Mucosa of descending colon (tissue), 3 donors: ENCODE results near the gene KRTAP5-8. TPM values are rescaled to one million over a fixed set of nuclear protein-coding genes. Genes with fewer than 3 reads are reported as not detected.

Experiments used
- ATAC-seq: fragments of 200-7000 bp; cut with Tn5 transposase; one replicate; pipeline ENCODE4 v1.9.1; 2020; ENCODE audit warnings: mild to moderate bottlenecking, moderate library complexity
- DNase-seq, 3 donors: peaks; one replicate each; pipeline ENCODE4 v3.0.0-alpha.2; 2020
- H3K36me3 ChIP-seq: fragments of 200-600 bp; one replicate; pipeline ENCODE4 v1.8.0; 2021; ENCODE audit warnings: low read depth, mild to moderate bottlenecking
- H3K4me1 ChIP-seq: fragments of 200-600 bp; one replicate; pipeline ENCODE4 v1.8.0; 2021; ENCODE audit warnings: low read depth, mild to moderate bottlenecking
- H3K4me3 ChIP-seq: fragments of 200-600 bp; one replicate; pipeline ENCODE4 v1.8.0; 2021; ENCODE audit warnings: mild to moderate bottlenecking
- H3K9me3 ChIP-seq: fragments of 200-600 bp; one replicate; pipeline ENCODE4 v1.8.0; 2021; ENCODE audit warnings: mild to moderate bottlenecking
- CTCF ChIP-seq: fragments of 200-600 bp; IDR thresholded peaks from one replicate; pipeline ENCODE4 v1.8.0; 2022; ENCODE audit warnings: antibody characterized with exemption, mild to moderate bottlenecking
- intact Hi-C, 2 donors: fragments of 100-400 bp; cut with DNase I in 1 of 2; cut with micrococcal nuclease in 1 of 2; formaldehyde crosslinking; loops; one replicate each; pipeline versions ENCODE4 v1.11.0 to v1.11.1; 2022; cut with DNase I, micrococcal nuclease
- total RNA-seq, 3 donors: library from RNA; stranded (reverse); fragmentation: NEBNext Ultra II Directional in 2 of 3; extraction: Animal tissue kit (Norgen Biotek cat#: 25700) in 2 of 3; gene quantifications; one replicate each; pipeline versions ENCODE4 v1.2.1 to v1.2.4, GENCODE V29; 2021 to 2023
- donor health status: DM: no; HTN: no; CAD: no; lungs with moderate emphysema.
- donor health status: DM: no; HTN: no; CAD: no.
- donor health status: DM: no; HTN: yes; CAD: no.

The KRTAP5-8 gene
- total RNA-seq, 3 donors from 2014 or later = 0.35 to 1.1 TPM; not detected in 1

GRCh38 chr11:71551711-71552110 lies 13.9 kb downstream of the KRTAP5-8 start:
- ATAC-seq (no peak), DNase-seq (no peak)
- no peaks in the 10 kb centered on the region for H3K4me1 ChIP-seq
- intact Hi-C loops = no loop called here
- TF ChIP-seq CTCF = no peak
- H3K36me3 ChIP-seq = no peaks in the 10 kb centered on the region
- no peak overlapping the region for H3K4me3 ChIP-seq
- H3K9me3 ChIP-seq = no peaks in the 10 kb centered on the region

- intact Hi-C loops = no loop called here
- no peak for TF ChIP-seq CTCF
- no peaks in the 10 kb centered on the region for H3K9me3 ChIP-seq
- H3K4me3 ChIP-seq = no peak overlapping the region
- no peaks in the 10 kb centered on the region for H3K4me1 ChIP-seq
- no peaks in the 10 kb centered on the region for H3K36me3 ChIP-seq
- DNase-seq = no peak
- ATAC-seq = no peak
Measured at GRCh38 chr11:71554996-71555395, 17.2 kb downstream of the KRTAP5-8 start.

GRCh38 chr11:71555508-71555907 lies 17.7 kb downstream of the KRTAP5-8 start:
- ATAC-seq (no peak), DNase-seq (no peak)
- intact Hi-C loops = no loop called here

GRCh38 chr11:71556018-71556417 lies 18.2 kb downstream of the KRTAP5-8 start:
- H3K36me3 ChIP-seq = no peaks in the 10 kb centered on the region
- H3K4me1 ChIP-seq = no peaks in the 10 kb centered on the region
- ATAC-seq (no peak), DNase-seq (no peak)
- TF ChIP-seq CTCF = no peak
- no peaks in the 10 kb centered on the region for H3K9me3 ChIP-seq
- H3K4me3 ChIP-seq = no peak overlapping the region
- intact Hi-C loops = no loop called here

More at GRCh38 chr11:71555508-71555907, 17.7 kb downstream of the KRTAP5-8 start:
- Histone ChIP-seq H3K9me3 (no peaks in the 10 kb centered on the region), H3K4me1 (no peaks in the 10 kb centered on the region), H3K36me3 (no peaks in the 10 kb centered on the region), H3K4me3 (no peak overlapping the region)
- no peak for TF ChIP-seq CTCF

- intact Hi-C loops = no loop called here
Measured at GRCh38 chr11:71557257-71557656, 19.4 kb downstream of the KRTAP5-8 start.

More at GRCh38 chr11:71557257-71557656, 19.4 kb downstream of the KRTAP5-8 start:
- no peak for TF ChIP-seq CTCF
- H3K36me3 ChIP-seq = no peaks in the 10 kb centered on the region
- ATAC-seq = no peak
- H3K4me1 ChIP-seq = no peaks in the 10 kb centered on the region
- no peak for DNase-seq
- H3K9me3 ChIP-seq = no peaks in the 10 kb centered on the region
- H3K4me3 ChIP-seq = no peak overlapping the region
